ENCODE measurements around the gene EPHA6.

DNA sequence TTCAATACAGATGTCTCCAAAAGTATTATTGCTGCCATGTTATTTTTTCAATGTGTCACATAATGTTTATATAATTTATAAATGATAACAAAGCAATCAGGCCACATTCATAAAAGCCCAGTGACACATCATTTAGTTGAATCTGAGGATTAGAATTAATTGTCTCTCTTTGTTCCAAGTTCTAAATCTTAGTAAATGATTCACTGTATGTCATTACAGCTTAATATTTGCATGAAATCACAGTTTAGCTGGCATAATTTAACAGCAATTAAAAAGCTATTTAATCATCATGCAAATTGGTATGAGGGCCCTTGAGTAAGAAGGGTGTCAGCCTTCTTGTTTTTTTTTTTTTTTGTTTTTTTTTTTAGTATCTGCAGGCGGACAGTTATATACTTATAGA is 427.0 kb downstream of the EPHA6 start:
- TF ChIP-seq, protein P1, sequence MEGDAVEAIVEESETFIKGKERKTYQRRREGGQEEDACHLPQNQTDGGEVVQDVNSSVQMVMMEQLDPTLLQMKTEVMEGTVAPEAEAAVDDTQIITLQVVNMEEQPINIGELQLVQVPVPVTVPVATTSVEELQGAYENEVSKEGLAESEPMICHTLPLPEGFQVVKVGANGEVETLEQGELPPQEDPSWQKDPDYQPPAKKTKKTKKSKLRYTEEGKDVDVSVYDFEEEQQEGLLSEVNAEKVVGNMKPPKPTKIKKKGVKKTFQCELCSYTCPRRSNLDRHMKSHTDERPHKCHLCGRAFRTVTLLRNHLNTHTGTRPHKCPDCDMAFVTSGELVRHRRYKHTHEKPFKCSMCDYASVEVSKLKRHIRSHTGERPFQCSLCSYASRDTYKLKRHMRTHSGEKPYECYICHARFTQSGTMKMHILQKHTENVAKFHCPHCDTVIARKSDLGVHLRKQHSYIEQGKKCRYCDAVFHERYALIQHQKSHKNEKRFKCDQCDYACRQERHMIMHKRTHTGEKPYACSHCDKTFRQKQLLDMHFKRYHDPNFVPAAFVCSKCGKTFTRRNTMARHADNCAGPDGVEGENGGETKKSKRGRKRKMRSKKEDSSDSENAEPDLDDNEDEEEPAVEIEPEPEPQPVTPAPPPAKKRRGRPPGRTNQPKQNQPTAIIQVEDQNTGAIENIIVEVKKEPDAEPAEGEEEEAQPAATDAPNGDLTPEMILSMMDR (IDR thresholded peaks at IDR 0.05): no peak
- no peak for TF ChIP-seq POLR2AphosphoS5 (IDR thresholded peaks at IDR 0.05)
- no peak for TF ChIP-seq POLR2A (IDR thresholded peaks at IDR 0.05)

Data from transverse colon (tissue), 4 donors.